ENCODE data around the gene HSP90AB1.

Gene HSP90AB1

DNA sequence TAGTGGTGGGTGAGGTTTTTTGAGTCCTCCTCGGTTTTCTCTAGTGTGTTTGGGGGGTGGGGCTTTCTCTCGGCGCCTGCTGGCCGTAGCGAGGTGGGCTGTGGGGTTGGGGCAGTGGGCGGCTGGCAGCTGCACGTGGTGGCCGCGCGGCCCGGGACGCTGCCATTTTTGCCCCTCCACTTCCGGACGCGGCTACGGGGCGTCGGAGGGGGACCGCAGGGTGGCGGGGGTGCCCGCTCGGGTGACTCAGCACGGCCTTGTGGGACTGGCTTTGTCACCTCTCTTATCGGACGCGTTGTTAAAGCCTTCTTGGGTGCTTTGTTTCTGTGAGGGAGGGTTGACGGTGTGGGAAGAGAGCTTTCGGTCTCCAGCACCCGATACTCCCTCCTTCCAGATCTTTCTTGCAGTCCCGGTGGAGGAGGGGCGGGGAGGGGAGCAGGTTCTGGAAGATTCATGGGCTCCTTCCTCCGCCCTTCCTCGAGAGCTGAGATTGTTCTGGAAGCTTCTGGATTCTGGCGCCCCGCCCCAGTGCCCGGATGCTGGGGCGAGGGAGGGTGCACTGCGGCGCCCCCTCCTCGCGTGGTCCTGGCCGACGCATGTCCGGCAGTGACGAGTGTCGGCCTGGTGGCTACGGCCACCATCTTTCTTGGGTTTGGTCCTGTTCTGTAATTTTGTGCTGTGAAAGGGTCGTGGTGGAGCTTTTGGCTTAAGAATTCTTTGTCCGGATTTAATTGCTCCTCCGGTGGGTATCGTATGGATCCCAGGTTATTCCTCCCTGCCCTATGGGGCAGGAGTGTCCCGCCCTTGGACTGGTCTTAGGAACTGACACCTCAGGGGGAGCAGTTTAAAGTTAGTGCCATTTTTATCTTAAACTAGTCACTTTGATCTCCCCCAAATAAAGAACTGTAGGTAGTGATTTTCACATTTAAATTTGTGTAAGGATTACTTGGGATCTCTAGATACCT, 719 bp downstream of the HSP90AB1 start (continued):
- TF ChIP-seq ZFHX2 (tag by site-specific recombination; conservative IDR thresholded peaks at IDR 0.05) (peak; percentile 48), ZNF571 (tag by site-specific recombination; IDR thresholded peaks at IDR 0.05) (no peak), ZNF302 (tag by site-specific recombination; IDR thresholded peaks at IDR 0.05; ENCODE audit: low read depth) (no peak), ZNF211 (tag by site-specific recombination; IDR thresholded peaks at IDR 0.05; ENCODE audit: low read depth) (no peak), ZNF184 (tag by site-specific recombination; IDR thresholded peaks at IDR 0.05) (no peak), ZNF707 (tag by site-specific recombination; IDR thresholded peaks at IDR 0.05) (no peak), GLIS2 (tag by site-specific recombination; IDR thresholded peaks at IDR 0.05) (peak; percentile 55; the same call in 1 of the 2 replicates), ZNF629 (tag by site-specific recombination; IDR thresholded peaks at IDR 0.05) (no peak), ZNF785 (tag by site-specific recombination; IDR thresholded peaks at IDR 0.05) (no peak), KLF8 (tag by site-specific recombination; IDR thresholded peaks at IDR 0.05) (no peak), ZNF24 (tag by site-specific recombination; IDR thresholded peaks at IDR 0.05) (no peak), ZIC2 (tag by site-specific recombination; IDR thresholded peaks at IDR 0.05) (no peak), OVOL3 (tag by site-specific recombination; IDR thresholded peaks at IDR 0.05) (no peak), ZNF792 (tag by site-specific recombination; IDR thresholded peaks at IDR 0.05) (no peak; the same call in 1 of the 2 replicates), ZNF558 (tag by site-specific recombination; IDR thresholded peaks at IDR 0.05) (no peak), ZNF354C (tag by site-specific recombination; IDR thresholded peaks at IDR 0.05; ENCODE audit: borderline replicate concordance, low read depth) (no peak), ZNF366 (tag by site-specific recombination; conservative IDR thresholded peaks at IDR 0.05) (peak; percentile 38; the same call in 1 of the 2 replicates), ZNF341 (tag by site-specific recombination; IDR thresholded peaks at IDR 0.05; ENCODE audit: low read depth) (peak; percentile 91), SCRT1 (tag by site-specific recombination; IDR thresholded peaks at IDR 0.05; ENCODE audit: borderline replicate concordance) (no peak), ZNF121 (tag by site-specific recombination; IDR thresholded peaks at IDR 0.05) (no peak)
- TF ChIP-seq, protein P1, sequence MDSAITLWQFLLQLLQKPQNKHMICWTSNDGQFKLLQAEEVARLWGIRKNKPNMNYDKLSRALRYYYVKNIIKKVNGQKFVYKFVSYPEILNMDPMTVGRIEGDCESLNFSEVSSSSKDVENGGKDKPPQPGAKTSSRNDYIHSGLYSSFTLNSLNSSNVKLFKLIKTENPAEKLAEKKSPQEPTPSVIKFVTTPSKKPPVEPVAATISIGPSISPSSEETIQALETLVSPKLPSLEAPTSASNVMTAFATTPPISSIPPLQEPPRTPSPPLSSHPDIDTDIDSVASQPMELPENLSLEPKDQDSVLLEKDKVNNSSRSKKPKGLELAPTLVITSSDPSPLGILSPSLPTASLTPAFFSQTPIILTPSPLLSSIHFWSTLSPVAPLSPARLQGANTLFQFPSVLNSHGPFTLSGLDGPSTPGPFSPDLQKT (IDR thresholded peaks at IDR 0.05; ENCODE audit: borderline replicate concordance, low read depth, low read length), result no peak
- TF ChIP-seq, protein P2, sequence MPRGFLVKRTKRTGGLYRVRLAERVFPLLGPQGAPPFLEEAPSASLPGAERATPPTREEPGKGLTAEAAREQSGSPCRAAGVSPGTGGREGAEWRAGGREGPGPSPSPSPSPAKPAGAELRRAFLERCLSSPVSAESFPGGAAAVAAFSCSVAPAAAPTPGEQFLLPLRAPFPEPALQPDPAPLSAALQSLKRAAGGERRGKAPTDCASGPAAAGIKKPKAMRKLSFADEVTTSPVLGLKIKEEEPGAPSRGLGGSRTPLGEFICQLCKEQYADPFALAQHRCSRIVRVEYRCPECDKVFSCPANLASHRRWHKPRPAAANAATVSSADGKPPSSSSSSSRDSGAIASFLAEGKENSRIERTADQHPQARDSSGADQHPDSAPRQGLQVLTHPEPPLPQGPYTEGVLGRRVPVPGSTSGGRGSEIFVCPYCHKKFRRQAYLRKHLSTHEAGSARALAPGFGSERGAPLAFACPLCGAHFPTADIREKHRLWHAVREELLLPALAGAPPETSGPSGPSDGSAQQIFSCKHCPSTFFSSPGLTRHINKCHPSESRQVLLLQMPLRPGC (tag by site-specific recombination; IDR thresholded peaks at IDR 0.05), result 0 out of 2 replicates have a peak, but pooled peaks have one; percentile 3
- TF ChIP-seq, protein P3, sequence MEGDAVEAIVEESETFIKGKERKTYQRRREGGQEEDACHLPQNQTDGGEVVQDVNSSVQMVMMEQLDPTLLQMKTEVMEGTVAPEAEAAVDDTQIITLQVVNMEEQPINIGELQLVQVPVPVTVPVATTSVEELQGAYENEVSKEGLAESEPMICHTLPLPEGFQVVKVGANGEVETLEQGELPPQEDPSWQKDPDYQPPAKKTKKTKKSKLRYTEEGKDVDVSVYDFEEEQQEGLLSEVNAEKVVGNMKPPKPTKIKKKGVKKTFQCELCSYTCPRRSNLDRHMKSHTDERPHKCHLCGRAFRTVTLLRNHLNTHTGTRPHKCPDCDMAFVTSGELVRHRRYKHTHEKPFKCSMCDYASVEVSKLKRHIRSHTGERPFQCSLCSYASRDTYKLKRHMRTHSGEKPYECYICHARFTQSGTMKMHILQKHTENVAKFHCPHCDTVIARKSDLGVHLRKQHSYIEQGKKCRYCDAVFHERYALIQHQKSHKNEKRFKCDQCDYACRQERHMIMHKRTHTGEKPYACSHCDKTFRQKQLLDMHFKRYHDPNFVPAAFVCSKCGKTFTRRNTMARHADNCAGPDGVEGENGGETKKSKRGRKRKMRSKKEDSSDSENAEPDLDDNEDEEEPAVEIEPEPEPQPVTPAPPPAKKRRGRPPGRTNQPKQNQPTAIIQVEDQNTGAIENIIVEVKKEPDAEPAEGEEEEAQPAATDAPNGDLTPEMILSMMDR (tag by site-specific recombination; IDR thresholded peaks at IDR 0.05), result no peak; the same call in 1 of the 2 replicates
- TF ChIP-seq, protein P4, sequence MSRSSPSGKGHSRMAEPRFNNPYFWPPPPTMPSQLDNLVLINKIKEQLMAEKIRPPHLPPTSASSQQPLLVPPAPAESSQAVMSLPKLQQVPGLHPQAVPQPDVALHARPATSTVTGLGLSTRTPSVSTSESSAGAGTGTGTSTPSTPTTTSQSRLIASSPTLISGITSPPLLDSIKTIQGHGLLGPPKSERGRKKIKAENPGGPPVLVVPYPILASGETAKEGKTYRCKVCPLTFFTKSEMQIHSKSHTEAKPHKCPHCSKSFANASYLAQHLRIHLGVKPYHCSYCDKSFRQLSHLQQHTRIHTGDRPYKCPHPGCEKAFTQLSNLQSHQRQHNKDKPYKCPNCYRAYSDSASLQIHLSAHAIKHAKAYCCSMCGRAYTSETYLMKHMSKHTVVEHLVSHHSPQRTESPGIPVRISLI (tag by site-specific recombination; IDR thresholded peaks at IDR 0.05), result no peak
